Measurements from ENCODE around the gene MICU1. TPM values are rescaled to one million over a fixed set of nuclear protein-coding genes. Genes with fewer than 3 reads are reported as not detected.

MICU1 gene
- total RNA-seq, 1 donor from 2014 or later: 32.7 TPM

DNA sequence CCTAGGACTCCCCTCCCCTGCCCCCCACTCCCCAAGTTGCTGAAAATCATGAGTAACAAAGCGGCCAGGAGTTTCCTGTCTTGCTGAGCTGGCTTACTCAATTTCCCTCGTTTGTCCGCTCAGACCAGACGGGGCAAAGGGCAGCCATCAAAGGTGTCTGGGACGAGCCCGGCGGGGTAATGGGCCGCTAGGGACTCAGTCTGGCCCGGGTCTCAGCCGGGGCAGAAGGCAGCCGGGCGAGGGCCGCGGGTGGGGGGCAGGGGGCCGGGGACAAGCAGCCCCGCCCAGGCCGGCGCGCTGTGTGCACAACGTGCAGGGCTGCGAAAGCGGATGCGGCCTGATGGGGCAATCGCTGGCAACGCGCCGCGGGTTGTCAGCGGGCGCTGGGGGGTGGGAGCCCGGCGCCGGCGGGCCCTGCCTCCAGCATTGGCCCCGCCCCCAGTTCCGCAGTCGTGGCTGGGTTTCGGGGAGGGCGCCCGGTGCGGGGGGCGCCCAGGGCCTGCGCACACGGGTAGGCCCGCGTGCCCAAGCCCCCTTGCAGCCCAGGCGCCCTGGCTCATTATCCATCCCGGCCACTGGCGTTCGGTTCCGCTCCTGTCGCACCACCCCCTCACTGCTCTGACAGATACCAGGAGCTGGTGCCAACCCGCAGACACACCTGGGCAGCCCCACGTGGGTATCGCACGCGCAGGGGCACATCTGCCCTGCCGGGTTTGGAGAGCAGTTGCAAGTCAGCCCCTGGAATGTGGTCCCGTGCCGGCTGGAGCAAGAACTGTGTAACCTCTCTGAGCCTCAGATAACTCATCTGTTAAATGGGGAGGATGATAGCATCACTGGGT is 306.2 kb downstream of the MICU1 start:
- no peak for DNase-seq (ENCODE audit: extremely low read depth, low read depth, low spot score)

DNA sequence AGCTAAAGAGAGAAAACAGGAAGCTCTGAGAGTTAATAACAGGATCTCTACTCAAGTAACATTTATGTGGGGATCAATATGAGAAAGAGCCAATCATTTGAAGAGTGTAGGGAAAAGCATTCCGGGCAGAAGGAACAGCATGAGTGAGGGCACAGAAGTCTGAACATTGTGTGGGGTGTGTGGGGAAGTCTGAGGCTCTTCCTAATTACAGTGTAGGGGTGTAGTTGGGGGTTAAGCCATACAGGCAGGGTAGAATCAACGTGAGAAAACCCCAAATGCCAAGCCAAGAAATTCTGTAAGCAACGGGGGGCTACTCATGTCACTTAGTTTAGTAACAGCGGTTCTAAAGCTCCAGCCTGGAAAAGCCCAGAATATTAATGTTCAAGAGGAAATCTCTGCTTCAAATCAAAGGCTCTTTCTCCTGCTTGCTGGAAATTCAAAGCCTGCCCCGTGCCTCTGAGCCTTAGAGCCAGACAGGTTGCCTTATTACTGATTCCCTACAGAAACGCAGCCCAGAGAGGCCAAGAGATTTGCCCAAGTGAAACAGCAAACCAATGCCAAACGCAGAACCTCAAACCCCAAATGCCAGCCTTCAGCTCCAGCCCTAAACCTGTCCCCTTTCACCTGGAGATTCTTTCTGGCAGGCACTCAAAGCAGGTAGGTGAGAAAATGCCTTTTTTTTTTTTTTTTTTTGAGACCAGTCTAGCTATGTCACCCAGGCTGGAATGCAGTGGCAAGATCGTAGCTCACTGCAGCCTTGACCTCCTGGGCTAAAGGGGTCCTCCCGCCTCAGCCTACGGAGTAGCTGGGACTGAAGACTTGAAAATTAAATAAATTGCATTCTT is 307.2 kb downstream of the MICU1 start:
- DNase-seq (ENCODE audit: extremely low read depth, low read depth, low spot score): no peak

Other genes starting within 250 kb of the MICU1 start
- 22.5 and 24.6 TPM in 2 replicates for gene MCU, start 66.1 kb upstream of the MICU1 start, total RNA-seq